ENCODE results near the gene ZBTB20. TPM values are rescaled to one million over a fixed set of nuclear protein-coding genes. Genes with fewer than 3 reads are reported as not detected.

The ZBTB20 gene
- total and polyA plus RNA-seq, 10 of the 15 experiments (the other 5 are each of a cell fraction or from before 2014, with no cell fraction given), result 0.20 to 5.5 (median 2.2) TPM

DNA sequence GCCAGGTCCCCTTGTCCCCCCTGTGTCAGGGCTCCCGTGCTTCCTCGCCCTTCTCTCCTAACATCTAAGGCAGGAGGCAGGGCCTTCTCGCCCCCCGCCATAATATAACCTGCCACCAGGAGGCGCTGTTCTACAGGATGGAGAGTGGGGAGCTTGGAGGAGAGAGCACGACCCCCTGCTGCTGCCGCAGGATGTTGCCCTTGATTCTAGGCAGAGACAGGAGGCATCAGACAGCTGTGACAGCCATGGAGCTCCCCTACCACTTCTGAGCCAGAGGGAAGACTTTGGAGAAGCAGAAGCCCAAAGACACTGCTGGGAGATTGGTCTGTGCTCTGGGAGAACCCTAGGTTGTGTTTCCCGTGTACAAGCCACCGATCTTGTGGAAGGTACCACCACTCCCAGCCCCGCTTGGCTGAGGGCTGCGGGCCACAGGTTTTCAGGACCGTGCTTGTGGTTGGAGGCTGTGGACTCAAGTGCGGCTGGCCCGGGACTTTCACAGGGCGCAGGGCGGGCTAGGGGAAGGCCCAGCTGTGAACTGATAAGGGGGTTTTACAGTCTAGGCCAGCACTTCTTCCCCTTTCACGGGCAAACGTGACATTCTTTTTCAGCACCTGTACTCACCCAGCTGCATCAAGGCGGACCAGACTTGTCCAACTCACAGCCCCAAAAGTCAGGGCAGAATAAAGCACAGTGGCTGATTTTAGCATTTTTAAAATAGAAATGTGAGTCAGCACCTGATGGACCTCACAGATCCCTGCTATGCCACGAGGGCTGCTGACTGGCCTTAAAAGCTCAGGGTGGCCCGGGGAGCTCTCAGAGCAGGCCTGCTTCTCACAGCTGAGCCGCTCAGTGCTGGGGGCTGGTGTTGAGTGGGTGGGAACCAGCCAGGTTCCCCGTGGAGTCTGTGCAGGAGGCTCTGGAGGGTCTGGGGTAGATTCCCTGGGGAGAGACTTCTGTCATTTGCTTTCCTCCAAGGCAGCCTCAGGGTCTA is 855.9 kb downstream of the ZBTB20 start (continued):
- TF ChIP-seq ASH2L (IDR thresholded peaks at IDR 0.05; ENCODE audit: borderline replicate concordance, low read depth), result no peak
- TF ChIP-seq, protein P1, sequence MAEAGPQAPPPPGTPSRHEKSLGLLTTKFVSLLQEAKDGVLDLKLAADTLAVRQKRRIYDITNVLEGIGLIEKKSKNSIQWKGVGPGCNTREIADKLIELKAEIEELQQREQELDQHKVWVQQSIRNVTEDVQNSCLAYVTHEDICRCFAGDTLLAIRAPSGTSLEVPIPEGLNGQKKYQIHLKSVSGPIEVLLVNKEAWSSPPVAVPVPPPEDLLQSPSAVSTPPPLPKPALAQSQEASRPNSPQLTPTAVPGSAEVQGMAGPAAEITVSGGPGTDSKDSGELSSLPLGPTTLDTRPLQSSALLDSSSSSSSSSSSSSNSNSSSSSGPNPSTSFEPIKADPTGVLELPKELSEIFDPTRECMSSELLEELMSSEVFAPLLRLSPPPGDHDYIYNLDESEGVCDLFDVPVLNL (IDR thresholded peaks at IDR 0.05; ENCODE audit: low read depth, low read length), result no peak
- TF ChIP-seq ZNF24 (IDR thresholded peaks at IDR 0.05), result no peak
- TF ChIP-seq, protein P2, sequence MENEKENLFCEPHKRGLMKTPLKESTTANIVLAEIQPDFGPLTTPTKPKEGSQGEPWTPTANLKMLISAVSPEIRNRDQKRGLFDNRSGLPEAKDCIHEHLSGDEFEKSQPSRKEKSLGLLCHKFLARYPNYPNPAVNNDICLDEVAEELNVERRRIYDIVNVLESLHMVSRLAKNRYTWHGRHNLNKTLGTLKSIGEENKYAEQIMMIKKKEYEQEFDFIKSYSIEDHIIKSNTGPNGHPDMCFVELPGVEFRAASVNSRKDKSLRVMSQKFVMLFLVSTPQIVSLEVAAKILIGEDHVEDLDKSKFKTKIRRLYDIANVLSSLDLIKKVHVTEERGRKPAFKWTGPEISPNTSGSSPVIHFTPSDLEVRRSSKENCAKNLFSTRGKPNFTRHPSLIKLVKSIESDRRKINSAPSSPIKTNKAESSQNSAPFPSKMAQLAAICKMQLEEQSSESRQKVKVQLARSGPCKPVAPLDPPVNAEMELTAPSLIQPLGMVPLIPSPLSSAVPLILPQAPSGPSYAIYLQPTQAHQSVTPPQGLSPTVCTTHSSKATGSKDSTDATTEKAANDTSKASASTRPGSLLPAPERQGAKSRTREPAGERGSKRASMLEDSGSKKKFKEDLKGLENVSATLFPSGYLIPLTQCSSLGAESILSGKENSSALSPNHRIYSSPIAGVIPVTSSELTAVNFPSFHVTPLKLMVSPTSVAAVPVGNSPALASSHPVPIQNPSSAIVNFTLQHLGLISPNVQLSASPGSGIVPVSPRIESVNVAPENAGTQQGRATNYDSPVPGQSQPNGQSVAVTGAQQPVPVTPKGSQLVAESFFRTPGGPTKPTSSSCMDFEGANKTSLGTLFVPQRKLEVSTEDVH (IDR thresholded peaks at IDR 0.05; ENCODE audit: low read depth, partially characterized antibody), result peak; percentile 38
- TF ChIP-seq RB1 (IDR thresholded peaks at IDR 0.05; ENCODE audit: borderline replicate concordance), result peak; percentile 69
- TF ChIP-seq SREBF1 (IDR thresholded peaks at IDR 0.05; ENCODE audit: low read length), result no peak
- peak; percentile 90 for TF ChIP-seq CBFB (IDR thresholded peaks at IDR 0.05; ENCODE audit: low read depth)
- peak; percentile 69 for TF ChIP-seq MEF2B (IDR thresholded peaks at IDR 0.05; ENCODE audit: partially characterized antibody, poor library complexity, severe bottlenecking)
- TF ChIP-seq, protein P3, sequence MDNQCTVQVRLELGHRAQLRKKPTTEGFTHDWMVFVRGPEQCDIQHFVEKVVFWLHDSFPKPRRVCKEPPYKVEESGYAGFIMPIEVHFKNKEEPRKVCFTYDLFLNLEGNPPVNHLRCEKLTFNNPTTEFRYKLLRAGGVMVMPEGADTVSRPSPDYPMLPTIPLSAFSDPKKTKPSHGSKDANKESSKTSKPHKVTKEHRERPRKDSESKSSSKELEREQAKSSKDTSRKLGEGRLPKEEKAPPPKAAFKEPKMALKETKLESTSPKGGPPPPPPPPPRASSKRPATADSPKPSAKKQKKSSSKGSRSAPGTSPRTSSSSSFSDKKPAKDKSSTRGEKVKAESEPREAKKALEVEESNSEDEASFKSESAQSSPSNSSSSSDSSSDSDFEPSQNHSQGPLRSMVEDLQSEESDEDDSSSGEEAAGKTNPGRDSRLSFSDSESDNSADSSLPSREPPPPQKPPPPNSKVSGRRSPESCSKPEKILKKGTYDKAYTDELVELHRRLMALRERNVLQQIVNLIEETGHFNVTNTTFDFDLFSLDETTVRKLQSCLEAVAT (IDR thresholded peaks at IDR 0.05), result peak; percentile 90
- TF ChIP-seq, protein P4, sequence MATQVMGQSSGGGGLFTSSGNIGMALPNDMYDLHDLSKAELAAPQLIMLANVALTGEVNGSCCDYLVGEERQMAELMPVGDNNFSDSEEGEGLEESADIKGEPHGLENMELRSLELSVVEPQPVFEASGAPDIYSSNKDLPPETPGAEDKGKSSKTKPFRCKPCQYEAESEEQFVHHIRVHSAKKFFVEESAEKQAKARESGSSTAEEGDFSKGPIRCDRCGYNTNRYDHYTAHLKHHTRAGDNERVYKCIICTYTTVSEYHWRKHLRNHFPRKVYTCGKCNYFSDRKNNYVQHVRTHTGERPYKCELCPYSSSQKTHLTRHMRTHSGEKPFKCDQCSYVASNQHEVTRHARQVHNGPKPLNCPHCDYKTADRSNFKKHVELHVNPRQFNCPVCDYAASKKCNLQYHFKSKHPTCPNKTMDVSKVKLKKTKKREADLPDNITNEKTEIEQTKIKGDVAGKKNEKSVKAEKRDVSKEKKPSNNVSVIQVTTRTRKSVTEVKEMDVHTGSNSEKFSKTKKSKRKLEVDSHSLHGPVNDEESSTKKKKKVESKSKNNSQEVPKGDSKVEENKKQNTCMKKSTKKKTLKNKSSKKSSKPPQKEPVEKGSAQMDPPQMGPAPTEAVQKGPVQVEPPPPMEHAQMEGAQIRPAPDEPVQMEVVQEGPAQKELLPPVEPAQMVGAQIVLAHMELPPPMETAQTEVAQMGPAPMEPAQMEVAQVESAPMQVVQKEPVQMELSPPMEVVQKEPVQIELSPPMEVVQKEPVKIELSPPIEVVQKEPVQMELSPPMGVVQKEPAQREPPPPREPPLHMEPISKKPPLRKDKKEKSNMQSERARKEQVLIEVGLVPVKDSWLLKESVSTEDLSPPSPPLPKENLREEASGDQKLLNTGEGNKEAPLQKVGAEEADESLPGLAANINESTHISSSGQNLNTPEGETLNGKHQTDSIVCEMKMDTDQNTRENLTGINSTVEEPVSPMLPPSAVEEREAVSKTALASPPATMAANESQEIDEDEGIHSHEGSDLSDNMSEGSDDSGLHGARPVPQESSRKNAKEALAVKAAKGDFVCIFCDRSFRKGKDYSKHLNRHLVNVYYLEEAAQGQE (IDR thresholded peaks at IDR 0.05; ENCODE audit: low read depth, low read length), result no peak
- no peak for TF ChIP-seq SREBF2 (IDR thresholded peaks at IDR 0.05; ENCODE audit: low read length)
- TF ChIP-seq, protein P5, sequence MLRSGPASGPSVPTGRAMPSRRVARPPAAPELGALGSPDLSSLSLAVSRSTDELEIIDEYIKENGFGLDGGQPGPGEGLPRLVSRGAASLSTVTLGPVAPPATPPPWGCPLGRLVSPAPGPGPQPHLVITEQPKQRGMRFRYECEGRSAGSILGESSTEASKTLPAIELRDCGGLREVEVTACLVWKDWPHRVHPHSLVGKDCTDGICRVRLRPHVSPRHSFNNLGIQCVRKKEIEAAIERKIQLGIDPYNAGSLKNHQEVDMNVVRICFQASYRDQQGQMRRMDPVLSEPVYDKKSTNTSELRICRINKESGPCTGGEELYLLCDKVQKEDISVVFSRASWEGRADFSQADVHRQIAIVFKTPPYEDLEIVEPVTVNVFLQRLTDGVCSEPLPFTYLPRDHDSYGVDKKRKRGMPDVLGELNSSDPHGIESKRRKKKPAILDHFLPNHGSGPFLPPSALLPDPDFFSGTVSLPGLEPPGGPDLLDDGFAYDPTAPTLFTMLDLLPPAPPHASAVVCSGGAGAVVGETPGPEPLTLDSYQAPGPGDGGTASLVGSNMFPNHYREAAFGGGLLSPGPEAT (IDR thresholded peaks at IDR 0.05; ENCODE audit: low read depth), result peak; percentile 97
- no peak for TF ChIP-seq NRF1 (conservative IDR thresholded peaks at IDR 0.05; ENCODE audit: low read depth, low read length)
- peak; percentile 90; the same call in 1 of the 2 replicates for TF ChIP-seq MTA2 (IDR thresholded peaks at IDR 0.05; ENCODE audit: low read depth)
- TF ChIP-seq LARP7 (IDR thresholded peaks at IDR 0.05), result peak; percentile 36; the same call in 1 of the 2 replicates
- TF ChIP-seq NR2F1 (conservative IDR thresholded peaks at IDR 0.05), result peak; percentile 87
- no peak for TF ChIP-seq CBX3 (IDR thresholded peaks at IDR 0.05; ENCODE audit: borderline replicate concordance, low read depth)
